Stimulated activated CD8-positive, alpha-beta memory T cell treated with anti-CD3 and anti-CD28 coated beads, Interleukin-4, amount 100 ng/mL, for 24 hours (primary cell): Measurements from ENCODE around the gene PSD4.

ENCODE experiments used
- DNase-seq: peaks from one replicate; pipeline ENCODE4 v3.0.0-alpha.2; 2020; ENCODE audit warnings: low read depth

Gene PSD4

GRCh38 chr2:113223813-113224212, 50.0 kb downstream of the PSD4 start:
- DNase-seq, result no peak

- DNase-seq, result no peak
Measured at GRCh38 chr2:113224647-113225236, 51.0 kb downstream of the PSD4 start.

GRCh38 chr2:113225263-113226259, 51.8 kb downstream of the PSD4 start:
- no peak for DNase-seq

- DNase-seq, result no peak
Measured at GRCh38 chr2:113226462-113226861, 52.7 kb downstream of the PSD4 start.

- DNase-seq, result no peak
Measured at GRCh38 chr2:113227290-113227689, 53.5 kb downstream of the PSD4 start.

GRCh38 chr2:113227698-113228097, 53.9 kb downstream of the PSD4 start:
- no peak for DNase-seq

- DNase-seq, result no peak
Measured at GRCh38 chr2:113228351-113228750, 54.6 kb downstream of the PSD4 start.

GRCh38 chr2:113228991-113229716, 55.4 kb downstream of the PSD4 start:
- DNase-seq, result no peak

GRCh38 chr2:113229795-113230194, 56.0 kb downstream of the PSD4 start:
- no peak for DNase-seq

- no peak for DNase-seq
Measured at GRCh38 chr2:113230531-113230930, 56.8 kb downstream of the PSD4 start.

GRCh38 chr2:113231064-113231463, 57.3 kb downstream of the PSD4 start:
- DNase-seq, result no peak

GRCh38 chr2:113232123-113232522, 58.4 kb downstream of the PSD4 start:
- no peak for DNase-seq

GRCh38 chr2:113232740-113233139, 59.0 kb downstream of the PSD4 start:
- no peak for DNase-seq

- DNase-seq, result no peak
Measured at GRCh38 chr2:113233593-113234550, 60.1 kb downstream of the PSD4 start.

GRCh38 chr2:113234721-113235346, 61.1 kb downstream of the PSD4 start:
- DNase-seq, result no peak

- peak; percentile 54 for DNase-seq
Measured at GRCh38 chr2:113235347-113236226, 61.8 kb downstream of the PSD4 start.

- no peak for DNase-seq
Measured at GRCh38 chr2:113236367-113237159, 62.8 kb downstream of the PSD4 start.

- DNase-seq, result no peak
Measured at GRCh38 chr2:113237604-113238160, 63.9 kb downstream of the PSD4 start.
